UCSD-AML1 (cell line): ENCODE measurements around the gene PET100.

Experiments
- DNase-seq: peaks from one replicate; lab custom pipeline; 2025; ENCODE audit not compliant: unreplicated experiment; lab: John Stamatoyannopoulos, UW

The PET100 gene

DNA sequence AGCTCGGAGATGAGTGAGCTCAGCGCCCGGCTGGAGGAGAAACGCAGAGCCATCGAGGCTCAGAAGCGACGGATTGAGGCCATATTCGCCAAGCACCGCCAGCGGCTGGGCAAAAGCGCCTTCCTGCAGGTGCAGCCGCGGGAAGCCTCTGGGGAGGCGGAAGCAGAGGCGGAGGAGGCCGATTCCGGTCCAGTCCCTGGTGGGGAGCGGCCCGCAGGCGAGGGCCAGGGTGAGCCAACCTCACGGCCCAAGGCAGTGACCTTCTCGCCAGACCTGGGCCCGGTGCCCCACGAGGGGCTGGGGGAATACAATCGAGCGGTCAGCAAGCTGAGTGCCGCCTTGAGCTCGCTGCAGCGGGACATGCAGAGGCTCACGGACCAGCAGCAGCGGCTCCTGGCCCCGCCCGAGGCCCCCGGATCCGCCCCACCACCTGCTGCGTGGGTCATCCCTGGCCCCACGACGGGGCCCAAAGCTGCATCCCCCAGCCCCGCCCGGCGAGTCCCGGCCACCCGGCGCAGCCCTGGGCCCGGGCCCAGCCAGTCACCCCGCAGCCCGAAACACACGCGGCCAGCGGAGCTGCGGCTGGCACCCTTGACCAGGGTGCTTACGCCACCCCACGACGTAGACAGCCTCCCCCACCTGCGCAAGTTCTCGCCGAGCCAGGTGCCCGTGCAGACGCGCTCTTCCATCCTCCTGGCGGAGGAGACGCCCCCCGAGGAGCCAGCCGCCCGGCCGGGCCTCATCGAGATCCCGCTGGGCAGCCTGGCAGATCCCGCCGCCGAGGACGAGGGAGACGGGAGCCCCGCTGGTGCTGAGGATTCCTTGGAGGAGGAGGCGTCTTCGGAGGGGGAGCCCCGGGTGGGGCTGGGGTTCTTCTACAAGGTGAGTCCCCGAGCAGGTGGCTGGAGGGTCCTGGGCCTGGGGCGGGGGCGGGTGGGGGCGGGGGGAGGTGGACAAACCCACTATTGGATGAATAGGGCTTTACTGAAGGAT lies 17.0 kb upstream of the PET100 start:
- no peak for DNase-seq

DNA sequence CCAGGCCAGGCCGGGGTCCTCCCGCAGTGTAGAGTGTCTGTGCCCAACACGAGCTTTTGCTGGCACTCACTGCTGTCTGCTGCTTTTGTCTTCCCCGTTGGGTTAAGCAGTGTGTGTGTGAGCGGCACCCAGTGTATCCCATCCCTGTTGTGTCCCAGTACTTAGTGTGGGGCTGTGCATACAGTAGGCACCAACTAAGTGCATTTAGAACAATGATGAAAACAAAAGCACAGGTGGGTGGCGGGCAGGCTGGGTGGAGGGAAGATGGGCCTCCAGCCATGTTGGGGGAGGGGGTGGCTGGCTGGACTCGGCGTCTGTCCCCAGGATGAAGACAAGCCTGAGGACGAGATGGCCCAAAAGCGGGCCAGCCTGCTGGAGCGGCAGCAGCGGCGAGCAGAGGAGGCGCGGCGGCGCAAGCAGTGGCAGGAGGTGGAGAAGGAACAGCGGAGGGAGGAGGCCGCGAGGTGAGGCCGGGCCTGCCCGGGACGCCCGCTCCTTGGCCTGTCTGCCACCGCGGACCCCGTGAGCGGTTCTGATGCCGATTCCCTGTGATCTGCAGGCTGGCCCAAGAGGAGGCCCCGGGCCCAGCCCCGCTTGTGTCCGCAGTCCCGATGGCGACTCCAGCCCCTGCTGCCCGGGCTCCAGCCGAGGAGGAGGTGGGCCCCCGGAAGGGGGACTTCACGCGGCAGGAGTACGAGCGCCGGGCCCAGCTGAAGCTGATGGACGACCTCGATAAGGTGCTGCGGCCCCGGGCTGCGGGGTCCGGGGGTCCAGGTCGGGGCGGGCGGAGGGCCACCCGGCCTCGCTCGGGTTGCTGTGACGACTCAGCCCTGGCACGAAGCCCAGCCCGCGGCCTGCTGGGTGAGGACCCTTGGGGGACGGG lies 14.5 kb upstream of the PET100 start:
- no peak for DNase-seq

DNA sequence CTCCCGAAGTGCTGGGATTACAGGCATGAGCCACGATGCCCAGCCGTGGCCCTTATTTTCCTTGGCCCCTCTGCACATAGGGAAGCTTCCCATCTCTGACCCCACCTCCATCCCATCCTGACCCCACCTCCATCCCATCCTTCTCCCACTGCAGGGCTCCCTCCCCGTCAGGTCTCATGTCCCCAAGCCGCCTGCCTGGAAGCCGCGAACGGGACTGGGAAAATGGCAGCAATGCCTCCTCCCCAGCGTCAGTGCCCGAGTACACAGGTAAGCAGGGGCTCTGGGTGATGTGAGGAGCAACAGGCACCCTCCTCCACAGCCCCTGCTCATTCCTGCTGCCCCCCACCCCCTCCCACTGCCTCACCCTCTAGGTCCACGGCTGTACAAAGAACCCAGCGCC lies 12.4 kb upstream of the PET100 start:
- DNase-seq: no peak

DNA sequence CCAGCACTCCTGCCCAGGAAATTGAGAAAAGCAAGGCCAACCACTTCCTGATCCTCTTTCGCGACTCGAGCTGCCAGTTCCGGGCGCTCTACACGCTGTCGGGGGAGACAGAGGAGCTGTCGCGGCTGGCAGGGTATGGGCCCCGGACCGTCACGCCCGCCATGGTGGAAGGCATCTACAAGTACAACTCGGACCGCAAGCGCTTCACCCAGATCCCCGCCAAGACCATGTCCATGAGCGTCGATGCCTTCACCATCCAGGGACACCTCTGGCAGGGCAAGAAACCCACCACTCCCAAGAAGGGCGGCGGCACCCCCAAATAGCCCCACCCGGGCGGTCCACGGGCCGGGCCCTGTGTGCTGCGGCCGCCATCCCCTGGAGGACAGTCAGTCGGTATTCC lies 11.9 kb upstream of the PET100 start:
- DNase-seq: no peak

DNA sequence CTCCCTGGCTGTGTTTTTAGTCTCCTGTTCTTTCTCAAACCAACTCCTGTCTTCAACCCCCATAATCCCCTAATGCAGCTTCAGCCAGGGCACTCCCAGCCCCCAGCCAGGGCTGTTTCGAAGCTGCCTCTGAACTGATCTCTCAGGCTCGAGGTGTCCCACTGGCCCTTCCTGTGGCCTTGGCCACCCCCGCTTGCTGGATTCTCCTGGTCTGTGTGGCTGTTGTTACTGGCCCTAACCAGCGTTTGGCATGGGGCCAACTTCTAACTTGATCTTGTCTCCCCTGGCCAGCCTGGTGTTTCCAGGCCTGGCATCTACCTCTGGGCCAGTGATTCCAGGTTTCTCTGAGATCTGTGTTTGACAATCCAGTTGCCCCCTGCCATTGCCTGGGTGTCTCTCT lies 11.2 kb upstream of the PET100 start:
- DNase-seq: no peak

DNA sequence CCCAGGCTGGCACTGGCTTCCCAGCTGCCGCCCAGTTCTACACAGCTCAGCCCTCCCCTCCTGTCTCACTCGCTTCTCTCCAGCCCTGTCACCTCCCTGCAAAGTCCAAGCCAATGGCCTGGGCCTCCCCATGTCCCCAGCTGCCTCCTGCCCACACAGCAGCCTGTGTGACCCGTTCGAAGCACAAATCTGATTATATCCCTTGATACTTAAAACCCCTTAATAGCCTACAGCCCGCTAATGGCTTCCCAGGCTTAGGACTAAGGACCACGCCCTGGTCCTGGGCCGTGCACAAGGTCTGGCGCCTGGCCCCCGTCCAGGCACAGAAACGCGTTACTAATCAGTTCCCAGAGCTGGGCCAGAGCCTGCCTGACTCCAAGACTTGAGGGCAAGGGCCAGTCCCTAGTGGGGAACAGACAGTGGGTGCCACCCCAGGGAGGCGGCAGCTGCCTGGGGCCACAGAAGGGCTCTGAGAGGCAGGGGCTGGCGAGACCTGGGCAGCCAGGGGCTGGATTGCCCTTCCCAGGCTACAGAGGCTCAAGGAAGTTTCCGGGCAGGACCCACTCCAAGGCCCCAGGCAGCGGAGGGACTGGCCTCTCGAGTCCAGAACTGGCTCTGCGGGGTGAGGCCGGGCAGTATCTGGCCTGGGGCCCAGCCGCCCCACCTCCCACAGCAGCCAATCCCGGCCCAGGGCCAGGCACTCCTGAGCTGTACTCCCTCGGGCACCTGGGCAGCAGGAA lies 10.7 kb upstream of the PET100 start:
- no peak for DNase-seq

DNA sequence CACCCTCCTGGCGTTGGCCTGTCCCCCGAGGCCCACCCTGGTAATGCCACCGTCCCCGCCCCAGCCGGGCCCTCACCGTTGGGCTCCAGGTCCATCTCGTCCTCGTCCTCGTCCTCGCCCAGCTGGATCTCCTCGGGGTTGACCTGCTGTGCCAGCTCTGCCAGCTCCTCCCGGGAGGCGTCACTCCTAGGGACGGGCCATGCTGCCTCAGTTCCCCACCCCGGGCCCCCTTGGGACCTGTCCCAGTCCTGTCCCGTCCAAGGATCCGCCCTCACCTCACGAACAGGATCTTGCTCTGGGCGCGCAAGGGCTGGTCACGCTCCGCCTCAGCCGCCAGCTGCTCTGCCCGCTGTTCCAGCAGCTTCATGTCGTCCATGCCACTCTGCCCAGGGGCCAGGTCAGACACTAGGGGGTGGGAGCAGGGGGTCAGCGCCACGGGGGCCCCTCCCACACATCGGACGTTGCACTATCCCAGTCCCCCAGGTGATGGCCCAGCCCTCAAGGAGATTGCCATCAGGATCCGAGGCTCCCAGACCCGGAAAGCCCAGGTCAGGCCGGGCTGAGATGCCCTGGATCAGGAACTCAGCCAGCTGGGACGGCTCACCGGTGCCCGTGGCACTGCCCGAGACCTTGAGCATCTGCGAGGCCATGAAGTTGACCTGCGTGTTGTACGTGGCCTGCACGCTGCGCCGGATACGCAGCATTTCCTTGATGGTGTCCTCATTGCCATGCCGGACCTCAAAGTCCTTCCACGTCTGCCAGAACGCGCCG lies 9.7 kb upstream of the PET100 start:
- DNase-seq: no peak

DNA sequence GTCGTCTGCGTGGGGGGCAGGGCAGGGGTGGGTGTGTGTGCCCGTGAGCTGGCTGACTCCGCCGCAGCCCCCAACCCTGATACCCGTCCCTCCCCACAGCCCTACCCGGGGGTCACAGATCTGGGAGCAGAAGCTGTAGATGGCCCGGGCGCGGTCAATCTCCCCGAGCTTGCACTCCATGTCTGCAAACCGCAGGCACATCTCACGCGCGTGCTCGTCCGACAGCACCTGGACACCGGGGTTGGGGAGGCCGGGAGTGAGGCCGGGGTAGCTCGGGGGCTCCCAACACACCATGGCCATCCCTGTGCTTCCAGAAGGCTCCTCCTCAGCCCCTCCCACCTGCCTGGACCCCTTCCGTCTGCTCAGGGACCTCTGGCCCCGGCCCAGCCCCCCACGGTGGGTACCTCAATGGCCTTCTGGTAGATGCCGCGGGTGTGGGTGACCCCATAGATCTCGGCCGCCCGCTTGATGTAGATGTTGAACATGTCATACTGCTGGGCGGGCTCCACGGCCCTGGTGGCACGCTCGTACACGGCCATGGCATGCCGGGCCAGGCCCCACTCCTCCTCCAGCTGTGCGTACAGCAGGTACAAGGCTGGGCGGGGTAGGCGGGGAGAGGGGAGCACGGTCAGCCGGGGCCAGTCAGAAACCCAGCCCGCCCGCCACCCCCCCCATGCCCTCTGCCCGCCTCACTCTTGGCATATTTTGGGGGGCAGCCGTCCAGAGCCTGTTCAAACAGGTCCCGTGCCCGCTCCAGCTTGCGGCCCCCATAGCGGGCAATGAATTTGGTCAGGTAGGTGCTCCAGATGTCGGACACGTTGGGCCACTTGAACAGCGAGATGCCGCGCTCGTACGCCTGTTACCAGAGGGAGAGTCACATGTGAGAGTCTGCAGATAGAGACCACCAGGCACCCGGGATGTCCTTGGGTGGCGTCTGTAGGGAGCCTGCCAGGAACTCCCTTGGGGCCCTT lies 8.9 kb upstream of the PET100 start:
- DNase-seq: no peak

DNA sequence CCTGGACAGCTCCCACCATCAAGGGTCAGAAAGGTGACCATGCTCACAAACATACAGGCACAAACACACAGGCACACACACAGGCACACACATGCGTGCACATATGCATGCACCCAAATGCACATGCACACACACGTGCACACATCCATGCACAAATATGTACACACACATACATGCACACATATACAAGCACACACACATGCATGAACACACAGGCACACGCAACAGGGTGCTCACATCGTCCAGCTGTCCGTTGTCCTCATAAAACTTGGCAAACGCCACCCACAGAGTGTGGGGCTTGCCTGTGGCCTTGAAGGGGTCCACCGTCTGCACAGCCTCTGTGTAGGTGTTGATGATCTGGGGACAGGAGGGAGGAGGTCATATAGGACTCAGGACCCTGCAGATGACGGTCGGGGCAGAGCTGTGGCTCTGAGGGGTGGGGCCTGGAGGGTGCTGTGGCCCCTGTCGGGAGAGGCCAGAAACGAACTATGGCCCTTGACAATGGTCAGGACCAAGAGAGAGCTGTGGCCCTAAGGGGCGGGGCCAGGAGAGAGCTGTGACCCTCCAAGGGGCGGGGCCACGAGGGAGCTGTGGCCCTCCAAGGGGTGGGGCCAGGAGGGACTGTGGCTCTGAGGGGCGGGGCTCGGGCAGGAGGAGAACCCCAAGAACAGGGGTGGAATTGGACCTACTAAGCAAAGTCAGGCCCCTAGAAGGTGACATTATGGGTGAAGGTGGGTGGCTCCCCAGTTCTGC lies 6.5 kb upstream of the PET100 start:
- DNase-seq: no peak

DNA sequence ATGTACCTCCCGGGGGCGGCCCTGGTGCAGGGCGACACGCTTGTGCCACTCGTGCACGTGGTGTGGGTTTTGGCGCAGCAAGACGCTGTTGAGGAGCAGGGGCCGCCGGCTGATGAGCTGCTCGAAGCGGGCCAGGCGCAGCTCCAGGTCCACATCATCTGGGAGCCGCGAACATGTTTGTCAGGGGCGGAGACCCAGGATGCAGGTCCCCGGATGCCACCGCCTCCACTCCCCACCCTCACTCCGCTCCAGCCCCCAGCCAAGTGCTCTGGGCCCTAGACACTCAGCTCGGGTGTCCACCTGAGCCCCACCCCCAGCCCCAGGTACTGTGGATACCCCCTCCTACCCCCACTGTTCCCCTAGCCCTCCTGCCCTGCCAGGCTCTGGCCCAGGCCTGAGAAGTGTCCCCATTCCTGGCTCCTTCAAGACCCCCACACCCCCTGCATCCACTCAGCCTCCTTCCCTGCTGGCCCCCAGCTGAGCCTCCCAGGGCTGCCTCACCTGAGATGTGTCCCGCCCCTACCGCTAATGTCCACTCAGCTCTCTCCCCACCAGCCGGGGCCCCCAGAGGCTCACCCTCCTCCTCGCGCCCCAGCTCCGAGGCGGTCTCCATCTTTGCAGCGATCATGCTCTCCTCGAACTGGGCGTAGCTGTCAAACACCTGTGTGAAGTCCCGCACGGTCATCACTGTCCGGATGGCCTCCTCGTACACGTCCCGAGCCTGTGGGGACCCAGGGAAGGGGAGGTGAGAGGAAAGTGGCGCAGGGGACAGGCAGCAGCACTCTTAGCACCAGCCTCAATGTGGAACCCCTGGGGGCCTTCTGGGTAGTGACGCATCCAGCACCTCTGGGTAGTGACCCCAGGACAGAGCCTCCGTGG lies 5.6 kb upstream of the PET100 start:
- no peak for DNase-seq

DNA sequence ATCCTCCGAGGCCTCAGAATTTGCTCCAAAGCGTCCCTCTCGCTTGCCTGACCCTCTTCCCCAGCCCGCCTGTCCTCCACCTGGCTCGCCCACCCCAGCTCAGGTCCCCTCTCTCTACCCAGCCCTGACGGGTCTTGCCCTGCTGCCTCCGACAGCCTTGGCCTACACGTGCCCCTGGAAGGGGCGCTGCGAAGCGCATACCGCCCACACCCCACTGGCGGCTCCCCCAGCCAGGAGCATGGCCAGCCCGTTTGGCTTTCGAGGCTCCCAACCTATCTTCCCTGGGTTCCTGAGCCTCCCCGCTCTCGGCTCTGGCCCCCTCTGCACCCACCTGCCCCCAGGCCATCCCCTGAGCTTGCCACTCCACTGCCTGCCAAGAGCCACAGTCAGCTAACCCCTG lies 4.8 kb upstream of the PET100 start:
- DNase-seq: no peak

DNA sequence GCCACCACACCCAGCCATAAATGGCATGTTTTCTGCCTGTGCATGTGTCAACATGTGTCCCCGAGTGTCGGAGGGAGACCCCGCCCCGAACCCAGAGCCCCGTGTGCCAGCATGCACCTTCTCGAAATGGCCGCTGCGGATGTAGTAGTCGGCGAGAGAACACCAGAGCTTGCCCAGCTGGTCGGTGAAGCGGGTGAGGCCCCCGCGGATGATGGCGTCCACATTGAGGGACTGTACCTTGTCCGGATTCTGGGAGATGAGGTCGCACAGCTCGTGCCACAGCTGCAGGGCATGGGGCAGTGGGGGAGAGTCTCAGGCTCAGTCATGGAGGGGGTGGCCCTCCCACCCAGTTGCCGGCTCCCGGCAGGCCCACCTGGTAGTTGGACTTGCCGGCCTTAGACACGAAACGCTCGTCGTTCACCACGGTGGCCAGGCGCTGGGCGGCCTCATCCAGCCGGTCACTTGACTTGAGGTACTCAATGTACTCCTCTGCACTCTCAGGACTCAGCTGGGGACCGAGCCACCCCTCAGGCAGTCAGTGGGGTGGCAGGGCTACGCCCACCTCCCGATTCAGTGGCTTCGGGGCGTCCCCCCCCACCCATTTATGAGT lies 3.7 kb upstream of the PET100 start:
- DNase-seq: no peak

DNA sequence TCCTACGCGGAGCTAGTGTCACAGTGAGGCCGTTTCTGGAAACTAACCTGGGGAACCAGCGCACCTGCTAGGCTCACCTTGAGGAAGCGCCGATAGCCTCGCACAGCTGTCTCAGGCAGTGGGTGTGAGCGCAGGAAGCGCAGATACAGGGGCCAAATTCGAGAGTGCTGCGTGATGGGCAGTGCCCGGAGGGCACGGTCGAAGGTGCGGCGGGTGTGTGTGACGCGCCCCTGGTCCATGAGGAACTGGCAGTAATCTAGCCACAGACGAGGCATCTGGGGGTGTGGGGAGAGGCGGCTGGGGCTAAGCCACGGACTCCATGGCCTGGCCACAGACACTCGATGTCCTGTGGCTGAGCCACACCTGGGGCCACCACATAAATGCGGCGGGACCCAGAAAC lies 2.4 kb upstream of the PET100 start:
- no peak for DNase-seq

DNA sequence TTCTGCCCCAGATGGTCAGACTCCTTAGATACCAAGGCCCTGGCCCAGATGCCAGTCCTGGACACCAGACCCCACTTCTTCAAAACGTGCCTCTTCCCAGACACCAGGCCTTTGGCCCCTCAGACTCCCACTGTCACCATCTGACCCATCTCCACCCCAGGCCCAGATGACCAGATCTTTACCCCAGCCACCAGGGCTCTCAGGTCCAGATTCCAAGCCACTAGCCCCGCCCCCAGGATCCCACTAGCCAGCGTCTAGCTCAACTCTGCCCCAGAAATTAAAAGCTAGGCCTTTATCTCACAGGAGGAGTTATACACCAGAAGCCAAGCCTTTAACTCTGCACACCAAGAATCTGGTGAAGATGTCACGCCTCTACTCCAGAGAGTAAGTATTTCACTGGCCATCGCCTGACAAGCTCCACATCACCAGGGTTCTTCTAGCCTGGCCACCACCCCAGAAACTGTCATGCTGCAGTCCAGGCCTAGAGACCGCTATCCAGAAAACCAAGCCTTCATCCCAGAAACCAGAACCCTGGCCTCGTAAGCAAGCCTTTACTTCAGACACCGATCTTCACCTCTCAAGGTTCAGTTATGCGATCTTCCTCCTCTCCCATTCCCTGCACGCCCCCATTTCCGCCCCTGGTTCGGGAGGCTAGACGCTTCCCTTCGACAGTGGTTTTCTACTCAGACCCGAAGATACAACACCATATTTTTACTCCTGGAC lies 843 bp upstream of the PET100 start:
- DNase-seq: no peak

DNA sequence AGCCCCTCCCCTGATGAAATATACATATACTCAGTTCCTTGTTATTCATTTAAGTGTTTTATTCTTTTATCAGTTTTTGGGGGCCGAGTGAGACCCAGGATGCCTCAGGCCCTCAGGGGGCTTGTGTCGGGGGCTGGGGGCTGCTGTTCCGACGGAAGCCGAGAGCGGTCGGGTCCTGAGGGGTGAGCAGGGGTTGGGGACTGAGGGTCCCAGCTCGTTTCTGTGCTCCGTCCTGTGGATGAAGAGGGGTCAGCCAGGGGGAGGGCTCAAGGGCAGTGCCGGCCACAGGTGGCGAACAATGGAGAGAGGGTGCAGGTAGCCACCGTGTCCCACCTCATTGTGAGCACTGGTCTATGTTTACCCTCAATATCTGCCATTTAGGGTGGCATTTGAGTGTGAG lies 2.0 kb downstream of the PET100 start:
- no peak for DNase-seq

DNA sequence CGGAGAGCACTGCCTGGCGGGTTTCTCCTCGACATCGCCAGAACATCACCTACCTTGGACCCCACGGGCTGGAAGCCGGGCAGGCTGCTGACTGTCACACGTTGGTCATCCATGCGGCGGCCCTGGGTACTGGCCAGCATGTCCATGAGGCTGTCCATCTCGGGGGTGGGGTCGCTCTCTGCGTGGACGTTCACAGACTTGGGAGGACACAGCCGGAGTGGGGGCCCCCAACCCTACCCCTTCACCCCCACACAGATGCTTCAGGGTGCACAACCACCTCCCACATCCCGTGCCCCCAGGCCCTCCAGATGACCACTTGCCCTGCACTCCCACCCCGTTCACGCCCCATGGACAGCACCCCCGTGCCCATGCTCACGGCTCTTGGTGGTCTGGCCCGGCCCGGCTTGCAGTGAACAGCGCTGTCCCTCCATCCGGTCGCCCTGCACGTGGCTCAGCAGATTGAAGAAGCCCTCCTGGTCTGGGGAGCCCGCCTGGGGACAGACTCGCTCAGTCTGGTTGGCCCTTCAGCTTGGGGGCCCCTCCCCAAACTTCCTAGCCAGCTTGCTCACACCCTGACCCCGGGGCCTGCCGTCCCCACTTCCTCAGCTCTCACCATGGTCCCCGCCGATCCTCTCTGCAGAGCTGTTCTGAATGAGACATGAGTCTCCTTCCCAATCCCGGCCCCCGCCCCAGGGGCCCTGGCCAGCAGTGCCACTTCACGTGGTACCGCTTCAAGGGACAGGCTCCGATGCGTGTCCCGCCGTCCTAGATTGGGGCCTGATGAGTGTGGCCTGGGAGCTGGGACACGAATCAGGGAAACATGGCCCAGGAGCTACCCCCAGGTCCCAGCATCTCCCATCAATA lies 3.0 kb downstream of the PET100 start:
- DNase-seq: no peak
